K562 (cell line): ENCODE data around the gene LONRF2. TPM values are rescaled to one million over a fixed set of nuclear protein-coding genes. Genes with fewer than 3 reads are reported as not detected.

Experiments used
- ATAC-seq: fragments of 200-7000 bp; cut with Tn5 transposase; 3 replicates; pipeline ENCODE4 v1.9.1; 2020; ENCODE audit warnings: moderate library complexity
- BruUV-seq: library from RNA; stranded (reverse); fragments of 400-500 nt; replicated peaks from 2 replicates; lab custom pipeline; 2021; lab: Mats Ljungman, UMichigan
- CTCF ChIA-PET: fragments of 300-600 bp; formaldehyde crosslinking; extraction: SDS; loops from one replicate; lab custom pipeline; 2021; ENCODE audit warnings: low intra/inter-chr PET ratio; lab: Yijun Ruan, JAX
- POLR2A ChIA-PET: fragments of 300-600, 350-650 bp; sonication (Branson Sonifier 250); formaldehyde crosslinking; extraction: SDS; loops from one replicate; lab custom pipeline; 2021; ENCODE audit warnings: antibody characterized with exemption, inconsistent platforms; lab: Yijun Ruan, JAX
- DNase-seq, 4 experiments: peaks; one replicate each; pipeline versions ENCODE4 v3.0.0 to v3.0.0-alpha.2; 2011 to 2018; ENCODE audit warnings: low spot score in 3 of 4, mixed read lengths in 3 of 4; ENCODE audit errors: extremely low read depth in 1 of 4
- FAIRE-seq: peaks from 2 replicates; lab custom pipeline; 2011; peaks lifted over from hg19 to GRCh38; lab: Jason Lieb, UNC
- H2AFZ ChIP-seq: 2 replicates; pipeline ENCODE4 v1.6.0; 2011; ENCODE audit warnings: low read depth, low read length, control low read depth, inconsistent platforms
- H3K27ac ChIP-seq: fragments of 200-600 bp; 3 replicates; pipeline ENCODE4 v1.8.0; 2011; ENCODE audit warnings: low read depth, mild to moderate bottlenecking, control low read depth, inconsistent platforms, low read length, moderate library complexity, mixed read lengths; ENCODE audit errors: extremely low read depth
- H3K27me3 ChIP-seq, 2 experiments: fragments of 300-600 bp in 1 of 2; 2 replicates in 1 of 2; 3 replicates in 1 of 2; pipeline versions ENCODE4 v1.6.0 to v1.8.0; 2011; ENCODE audit warnings: inconsistent platforms in 2 of 2, low read length in 2 of 2, mild to moderate bottlenecking in 1 of 2, mixed read lengths in 1 of 2, moderate library complexity in 1 of 2; ENCODE audit not compliant: control insufficient read depth in 2 of 2, insufficient read depth in 2 of 2
- H3K36me3 ChIP-seq: fragments of 300-600 bp; 3 replicates; pipeline ENCODE4 v1.8.0; 2011; ENCODE audit warnings: mild to moderate bottlenecking, low read length, inconsistent platforms; ENCODE audit not compliant: control insufficient read depth, insufficient read depth
- H3K4me1 ChIP-seq, 2 experiments: fragments of 200-600 bp in 1 of 2; replicated peaks in 1 of 2; 2 replicates in 1 of 2; 3 replicates in 1 of 2; pipeline versions ENCODE4 v1.5.1 to v1.8.0; 2011; ENCODE audit warnings: inconsistent platforms in 2 of 2, low read length in 2 of 2, mild to moderate bottlenecking in 1 of 2, mixed read lengths in 1 of 2, moderate library complexity in 1 of 2; ENCODE audit not compliant: control insufficient read depth in 2 of 2, insufficient read depth in 2 of 2
- H3K4me2 ChIP-seq: 2 replicates; pipeline ENCODE4 v1.6.1; 2011; ENCODE audit warnings: low read length, control low read depth, inconsistent platforms, mixed read lengths; ENCODE audit not compliant: insufficient read depth
- H3K4me3 ChIP-seq: fragments of 200-600 bp; sonication (generic), shearing (Covaris generic); 2 replicates; pipeline ENCODE4 v1.5.1; 2016; ENCODE audit warnings: control low read depth, inconsistent platforms
- H3K79me2 ChIP-seq: fragments of 200-600 bp; 3 replicates; pipeline ENCODE4 v1.8.0; 2011; ENCODE audit warnings: low read length, inconsistent platforms; ENCODE audit not compliant: control insufficient read depth, insufficient read depth
- H3K9ac ChIP-seq, 2 experiments: 2 replicates each; pipeline versions ENCODE4 v1.6.0 to v1.6.1; 2011; ENCODE audit warnings: low read depth in 2 of 2, low read length in 2 of 2, control low read depth in 1 of 2, inconsistent platforms in 1 of 2, mild to moderate bottlenecking in 1 of 2, mixed read lengths in 1 of 2; ENCODE audit not compliant: insufficient read depth in 1 of 2
- H3K9me1 ChIP-seq: one replicate; pipeline ENCODE4 v1.6.0; 2011; ENCODE audit warnings: inconsistent platforms, mild to moderate bottlenecking, low read length, moderate library complexity; ENCODE audit not compliant: control insufficient read depth, insufficient read depth
- H3K9me3 ChIP-seq: replicated peaks from 2 replicates; pipeline ENCODE4 v1.5.1; 2011; ENCODE audit warnings: low read depth, low read length, inconsistent platforms; ENCODE audit not compliant: control insufficient read depth, insufficient read depth
- H4K20me1 ChIP-seq: replicated peaks from 2 replicates; pipeline ENCODE4 v1.6.1; 2011; ENCODE audit warnings: low read length, inconsistent platforms, mixed read lengths; ENCODE audit not compliant: control insufficient read depth, insufficient read depth
- ARID3A ChIP-seq: IDR thresholded peaks from 2 replicates; pipeline ENCODE4 v1.6.1; 2012; ENCODE audit warnings: low read depth, low read length, improper control_type of control experiment, borderline replicate concordance
- CTCF ChIP-seq, 3 experiments: IDR thresholded peaks in 2 of 3; conservative IDR thresholded peaks in 1 of 3; 2 replicates each; pipeline ENCODE4 v1.5.1; 2011 to 2012; ENCODE audit warnings: low read length in 3 of 3, mild to moderate bottlenecking in 3 of 3, control low read depth in 2 of 3, improper control_type of control experiment in 1 of 3, inconsistent platforms in 1 of 3, low read depth in 1 of 3, mixed read lengths in 1 of 3, moderate library complexity in 1 of 3; ENCODE audit not compliant: insufficient read depth in 2 of 3
- NFE2 ChIP-seq: IDR thresholded peaks from 2 replicates; pipeline ENCODE4 v1.6.1; 2014; ENCODE audit warnings: antibody characterized with exemption, low read depth
- PHB ChIP-seq: fragments of 250-450 bp; sonication (Bioruptor Pico); IDR thresholded peaks from 2 replicates; pipeline ENCODE4 v1.5.0; 2021
- TAF9B ChIP-seq: fragments of 450-650 bp; IDR thresholded peaks from 2 replicates; pipeline ENCODE4 v1.6.1; 2018; ENCODE audit warnings: mild to moderate bottlenecking; ENCODE audit not compliant: partially characterized antibody
- ZBTB8A ChIP-seq: fragments of 450-650 bp; IDR thresholded peaks from 2 replicates; pipeline ENCODE4 v1.6.1; 2018; ENCODE audit warnings: mild to moderate bottlenecking, moderate library complexity; ENCODE audit not compliant: partially characterized antibody
- ZNF140 ChIP-seq: fragments of 250-450 bp; sonication (Bioruptor Pico); IDR thresholded peaks from 2 replicates; pipeline ENCODE4 v1.8.0; 2021; ENCODE audit warnings: moderate library complexity, mild to moderate bottlenecking, inconsistent platforms
- ZNF212 ChIP-seq: fragments of 450-650 bp; formaldehyde crosslinking; IDR thresholded peaks from 2 replicates; pipeline ENCODE4 v1.4.0; 2020; ENCODE audit warnings: mild to moderate bottlenecking
- ZNF239 ChIP-seq: fragments of 250-450 bp; sonication (Bioruptor Pico); IDR thresholded peaks from 2 replicates; pipeline ENCODE4 v1.4.0; 2020; ENCODE audit warnings: mild to moderate bottlenecking
- ZNF668 ChIP-seq: fragments of 250-450 bp; sonication (Bioruptor Pico); IDR thresholded peaks from 2 replicates; pipeline ENCODE4 v1.8.0; 2022; ENCODE audit warnings: mild to moderate bottlenecking, inconsistent platforms
- WGBS: fragments of 100-300 bp; shearing (Covaris generic); methylation state at CpG from one replicate; pipeline ENCODE4 v1.1.6; 2016; ENCODE audit warnings: low coverage, mixed read lengths; ENCODE audit not compliant: insufficient coverage; ENCODE audit errors: missing lambda C conversion rate; 5-methylcytosine and 5-hydroxymethylcytosine counted together
- in situ Hi-C: fragments of 300-500 bp; cut with MboI; formaldehyde crosslinking; loops from 4 replicates; pipeline ENCODE4 v1.15.0; 2018; ENCODE audit warnings: inconsistent platforms, mixed read lengths
- intact Hi-C: fragments of 100-400 bp; cut with micrococcal nuclease; formaldehyde crosslinking; loops from 2 replicates; pipeline ENCODE4 v1.14.2; 2022
- polyA plus RNA-seq, 8 experiments: library from polyadenylated mRNA; depleted of rRNA in 4 of 8; stranded (reverse) in 5 of 8; unstranded in 3 of 8; fragments of >200 nt; fragmentation: Nextera tagmentation in 2 of 8; fragmentation: Illumina TruSeq in 1 of 8; extraction: Ambion mirVana in 2 of 8; extraction: Trizol in 1 of 8; gene quantifications; 2 replicates each; pipeline versions ENCODE4 v1.2.1 to v1.2.3, GENCODE V29; 2011 to 2014; ENCODE audit warnings: inconsistent platforms in 1 of 8, missing spikeins in 1 of 8
- total RNA-seq, 7 experiments: library from RNA; depleted of rRNA in 6 of 7; stranded (reverse); fragments of >200 nt in 6 of 7; fragmentation: Illumina TruSeq in 2 of 7; extraction: Trizol in 2 of 7; gene quantifications; 2 replicates each; pipeline versions ENCODE4 v1.2.1 to v1.2.3, GENCODE V29; 2011 to 2021; ENCODE audit warnings: low replicate concordance in 1 of 7
- TF ChIP-seq, protein P1 (sequence below): fragments of 250-450 bp; sonication (Bioruptor Pico); IDR thresholded peaks from 2 replicates; pipeline ENCODE4 v1.8.0; 2022; ENCODE audit warnings: moderate library complexity, mild to moderate bottlenecking, inconsistent platforms

Gene LONRF2
- total and polyA plus RNA-seq, 9 of the 15 experiments (the other 6 are each of a cell fraction or from before 2014, with no cell fraction given): 0.35 to 5.0 (median 2.7) TPM

- TF ChIP-seq, protein P1, sequence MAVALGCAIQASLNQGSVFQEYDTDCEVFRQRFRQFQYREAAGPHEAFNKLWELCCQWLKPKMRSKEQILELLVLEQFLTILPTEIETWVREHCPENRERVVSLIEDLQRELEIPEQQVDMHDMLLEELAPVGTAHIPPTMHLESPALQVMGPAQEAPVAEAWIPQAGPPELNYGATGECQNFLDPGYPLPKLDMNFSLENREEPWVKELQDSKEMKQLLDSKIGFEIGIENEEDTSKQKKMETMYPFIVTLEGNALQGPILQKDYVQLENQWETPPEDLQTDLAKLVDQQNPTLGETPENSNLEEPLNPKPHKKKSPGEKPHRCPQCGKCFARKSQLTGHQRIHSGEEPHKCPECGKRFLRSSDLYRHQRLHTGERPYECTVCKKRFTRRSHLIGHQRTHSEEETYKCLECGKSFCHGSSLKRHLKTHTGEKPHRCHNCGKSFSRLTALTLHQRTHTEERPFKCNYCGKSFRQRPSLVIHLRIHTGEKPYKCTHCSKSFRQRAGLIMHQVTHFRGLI (CRISPR knock-in tag): no peak
- TF ChIP-seq ZNF140 (CRISPR knock-in tag) (no peak), CTCF (IDR thresholded peaks at IDR 0.05 in 2 of 3, conservative IDR thresholded peaks at IDR 0.05 in 1 of 3; ENCODE audit: insufficient read depth in 2 of 3, low read depth in 1 of 3, low read length in 3 of 3) (no peak)
Measured at GRCh38 chr2:100266126-100266525, 56.2 kb downstream of the LONRF2 start (continued).

GRCh38 chr2:100265226-100265625 is 57.1 kb downstream of the LONRF2 start:
- H3K4me3 ChIP-seq: no peak overlapping the region
- no peaks in the 10 kb centered on the region for H3K9me1 ChIP-seq
- ATAC-seq (no peak), FAIRE-seq (no peak), DNase-seq (no peak)
- 0 out of 5 replicates have a peak, but pooled peaks cover 0 to 3% of the 10 kb centered on the region in 2 experiments for H3K27me3 ChIP-seq
- ChIA-PET CTCF (interaction anchor here (4.2 kb wide), 1 partner anchor 115 kb away, joined by 66 read pairs; no protein-coding TSS in a partner anchor), POLR2A (interaction anchor here (0.6 to 1.2 kb wide), 2 partner anchors 11 to 262 kb away, joined by 3 read pairs; no protein-coding TSS in a partner anchor)
- in situ Hi-C loops: loop anchor here (10.0 kb wide), 1 partner anchor 70 kb away; no protein-coding TSS in a partner anchor
- H3K4me1 ChIP-seq: peaks cover 3 to 8% of the 10 kb centered on the region in 2 experiments; a peak in 3 of 5 replicates
- 0 out of 2 replicates have a peak overlapping the region, but pooled peaks have one; percentile 16 for H2AFZ ChIP-seq
- H3K9me3 ChIP-seq: no peaks in the 10 kb centered on the region
- H3K9ac ChIP-seq: peak overlapping the region in 1 of 2 experiments; percentile 27; a peak in 1 of 4 replicates
- no peaks in the 10 kb centered on the region for H4K20me1 ChIP-seq
- H3K36me3 ChIP-seq: no peaks in the 10 kb centered on the region
- H3K79me2 ChIP-seq: no peaks in the 10 kb centered on the region
- no TSS peak for BruUV-seq
- TF ChIP-seq ZNF668 (no peak), ZNF239 (CRISPR knock-in tag) (no peak), ARID3A (no peak), NFE2 (no peak), ZBTB8A (no peak), ZNF212 (CRISPR knock-in tag) (no peak), PHB (CRISPR knock-in tag) (no peak), TAF9B (no peak)
- 62% methylated on average over 8 of the region's 9 CpGs for WGBS
- intact Hi-C loops: no loop called here
- no peak overlapping the region for H3K27ac ChIP-seq
- H3K4me2 ChIP-seq: no peak overlapping the region
